NCI-H2196 (cell line): ENCODE data around the gene TMEM203.
A peak's percentile ranks its signal among the peaks of the same experiment; 100 is the strongest.

Experiments used
- DNase-seq: peaks from one replicate; lab custom pipeline; 2025; ENCODE audit not compliant: unreplicated experiment; lab: John Stamatoyannopoulos, UW

The TMEM203 gene

DNA sequence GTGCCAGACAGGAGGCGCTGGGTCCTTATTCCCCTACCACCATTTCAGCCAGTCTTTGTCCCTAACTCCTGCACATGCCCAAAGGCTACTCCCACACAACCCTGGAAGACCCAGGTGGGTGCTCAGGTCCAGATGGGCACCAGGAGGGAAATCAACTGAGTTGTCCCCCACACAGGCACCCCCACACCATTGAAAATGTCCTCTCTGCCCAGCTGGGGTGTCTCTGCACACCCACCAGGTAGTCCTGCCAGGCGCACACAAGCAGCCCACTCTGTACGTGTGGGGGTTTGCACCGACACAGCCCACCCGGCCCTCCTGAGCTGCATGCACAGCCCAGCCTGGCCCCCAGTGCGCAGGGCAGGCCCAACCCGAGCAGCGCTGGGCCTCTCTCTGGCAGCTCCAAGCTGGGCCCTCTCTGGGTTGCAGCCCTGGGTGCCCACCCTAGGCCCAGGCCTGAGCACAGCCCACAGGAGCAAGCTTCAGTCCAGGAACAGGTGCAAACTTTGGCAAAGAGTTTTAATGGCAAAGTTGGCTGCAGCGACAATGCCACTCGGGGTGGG lies 14.4 kb upstream of the TMEM203 start:
- no peak for DNase-seq

DNA sequence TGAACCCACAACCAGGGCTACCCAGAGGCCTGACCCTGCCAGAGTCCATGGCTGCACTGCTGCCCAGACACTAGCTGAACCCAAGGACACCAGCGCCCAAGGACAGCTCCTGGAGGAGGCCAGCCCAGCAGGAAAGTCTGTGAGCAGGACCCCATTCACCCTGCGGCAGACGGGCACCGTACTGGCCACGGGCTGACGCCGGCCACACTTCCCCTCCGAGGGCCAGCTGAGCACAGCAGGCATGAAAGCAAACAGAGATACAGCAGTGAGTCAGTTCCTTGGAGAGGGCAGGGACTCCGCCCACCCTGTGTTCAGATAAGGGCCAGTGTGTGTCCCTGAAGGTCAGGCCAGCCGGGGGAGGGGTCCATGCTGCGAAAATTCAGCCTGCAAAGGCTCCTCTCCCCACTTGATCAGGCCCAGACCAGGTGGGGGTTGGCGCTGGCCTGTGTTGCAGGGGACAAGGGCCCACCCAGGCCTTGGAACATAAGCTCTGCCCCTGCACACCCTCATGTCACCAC lies 13.4 kb upstream of the TMEM203 start:
- DNase-seq: peak; percentile 64

DNA sequence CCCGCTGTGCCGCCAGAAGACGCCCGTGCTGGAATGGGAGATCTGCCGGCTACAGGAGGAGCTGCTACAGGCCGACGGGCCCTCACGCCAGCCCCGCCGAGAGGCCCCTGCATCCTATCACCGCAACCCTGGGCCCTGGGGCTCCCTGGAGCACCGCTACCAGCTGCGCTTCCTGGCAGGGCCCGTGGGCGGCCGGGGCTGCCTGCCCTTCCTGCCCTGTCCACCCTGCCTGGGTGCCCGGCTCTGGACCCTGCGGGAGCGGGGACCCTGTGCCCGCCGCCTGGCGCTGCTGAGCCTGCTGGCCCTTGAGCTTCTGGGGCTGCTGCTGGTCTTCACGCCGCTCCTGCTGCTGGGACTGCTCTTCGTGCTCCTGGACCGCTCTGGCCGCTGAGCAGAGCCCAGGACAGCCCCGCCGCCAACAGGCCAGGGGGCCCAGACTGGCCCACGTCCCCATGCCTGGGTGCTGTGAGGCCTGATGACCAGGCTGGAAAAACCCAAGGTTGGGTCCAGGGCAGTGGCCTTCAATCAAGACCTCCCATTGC lies 12.8 kb upstream of the TMEM203 start:
- no peak for DNase-seq

DNA sequence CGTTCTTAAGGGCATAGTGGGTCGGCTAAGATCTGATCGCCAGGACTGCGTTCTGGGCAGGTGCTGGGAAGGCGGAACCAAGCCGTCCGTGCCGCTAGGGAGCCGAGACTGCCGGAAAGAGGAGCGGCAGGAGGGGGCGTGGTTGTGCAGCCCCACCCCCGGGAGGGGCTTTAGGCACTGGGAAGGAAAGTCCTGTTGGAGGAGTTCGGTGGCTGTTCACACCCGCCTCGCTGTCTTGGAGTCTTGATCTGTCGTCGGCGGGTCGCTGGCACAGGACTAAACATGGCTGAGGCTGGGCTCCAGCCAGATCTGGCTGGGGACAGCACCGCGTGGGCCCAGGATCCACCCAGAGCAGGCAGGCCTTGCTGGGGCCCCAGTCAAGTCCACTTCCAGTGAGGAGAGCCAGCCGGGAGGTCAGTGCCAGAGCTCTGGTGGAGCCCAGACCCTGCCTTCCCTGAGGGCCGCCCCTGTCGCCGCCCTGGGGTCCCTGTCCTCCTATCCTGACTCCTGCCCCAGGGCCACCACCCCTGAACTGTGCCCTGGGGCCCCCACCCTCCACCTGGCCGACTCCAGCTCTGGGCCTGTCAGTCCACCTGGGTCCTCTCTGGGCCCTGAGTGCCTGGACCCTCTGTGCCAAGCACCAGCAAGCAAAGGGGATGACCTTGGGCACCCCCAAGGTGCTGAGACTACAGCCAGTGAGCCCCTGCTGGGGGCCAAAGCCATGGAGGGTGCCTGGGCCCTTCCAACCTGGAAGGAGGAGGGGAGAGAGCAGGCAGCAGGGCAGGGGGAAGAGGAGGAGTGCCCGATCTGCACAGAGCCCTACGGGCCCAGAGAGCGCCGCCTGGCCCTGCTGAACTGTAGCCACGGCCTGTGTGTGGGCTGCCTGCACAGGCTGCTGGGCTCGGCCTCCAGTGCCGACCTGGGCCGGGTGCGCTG lies 12.1 kb upstream of the TMEM203 start:
- DNase-seq: peak; percentile 91

DNA sequence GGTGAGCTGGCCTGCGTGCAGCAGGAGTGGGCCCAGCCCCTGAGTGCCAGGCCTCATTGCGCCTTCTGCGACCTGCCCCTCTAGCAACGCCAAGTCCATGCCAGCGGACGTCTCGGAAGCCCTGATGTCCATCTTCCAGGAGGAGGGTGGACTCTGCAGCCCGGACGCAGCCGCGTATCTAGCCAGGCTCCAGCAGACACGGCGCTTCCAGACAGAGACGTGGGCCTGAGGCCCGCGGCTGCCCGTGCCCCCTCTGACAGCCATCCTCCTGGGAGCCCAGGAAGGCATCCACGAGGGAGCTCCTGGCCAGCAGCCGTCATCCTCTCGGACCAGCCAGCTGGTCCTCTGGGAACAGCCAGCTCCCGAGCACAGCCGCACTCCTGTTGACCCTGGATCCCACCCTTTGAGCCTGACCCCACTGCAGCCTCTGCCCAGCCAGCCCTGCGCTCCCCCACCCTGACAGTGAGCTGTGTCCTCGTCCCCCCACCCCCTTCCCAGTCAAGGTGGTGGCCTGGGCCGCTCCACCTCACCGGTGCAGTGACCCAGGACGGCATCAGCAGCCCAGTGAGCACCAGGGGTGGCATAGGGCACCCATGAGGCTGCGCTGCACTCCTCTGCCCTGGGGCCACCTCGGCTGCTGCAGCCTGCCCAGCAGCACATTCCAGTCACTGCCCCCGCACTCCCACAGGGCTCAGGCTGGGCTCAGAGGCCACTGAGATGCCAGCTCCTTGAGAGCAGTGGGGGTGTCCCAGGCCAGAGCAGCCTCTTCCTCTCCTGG lies 10.9 kb upstream of the TMEM203 start:
- no peak for DNase-seq

DNA sequence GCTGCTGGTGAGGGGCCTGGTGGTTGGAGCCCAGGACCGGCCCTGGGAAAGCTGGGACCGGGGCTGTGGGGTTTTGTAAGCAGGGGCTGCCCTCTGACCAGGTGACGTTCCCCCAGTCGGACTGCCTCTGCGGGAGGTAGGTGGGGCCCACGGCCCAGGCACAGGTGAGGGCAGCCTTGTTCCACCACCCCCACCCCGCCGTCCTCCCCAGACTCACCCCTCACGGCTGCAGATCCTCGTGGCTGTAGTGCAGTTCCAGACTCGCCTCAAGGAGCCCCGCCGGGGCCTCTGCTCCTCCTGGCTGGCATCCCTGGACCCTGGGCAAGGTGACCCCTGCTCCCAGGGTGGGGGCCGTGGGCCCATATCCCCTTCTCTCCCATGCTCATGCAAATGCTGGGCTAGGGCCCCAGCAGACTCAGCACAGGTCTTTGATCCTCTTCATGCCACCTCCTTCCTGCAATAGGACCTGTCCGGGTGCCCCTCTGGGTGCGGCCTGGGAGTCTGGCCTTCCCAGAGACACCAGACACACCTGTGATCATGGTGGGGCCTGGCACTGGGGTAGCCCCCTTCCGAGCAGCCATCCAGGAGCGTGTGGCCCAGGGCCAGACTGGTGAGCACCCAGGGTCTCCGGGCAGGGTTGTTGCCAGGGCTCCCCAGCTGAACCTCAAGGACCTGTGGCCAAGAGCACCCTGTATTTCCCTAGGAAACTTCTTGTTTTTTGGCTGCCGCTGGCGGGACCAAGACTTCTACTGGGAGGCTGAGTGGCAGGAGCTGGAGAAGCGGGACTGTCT lies 9.9 kb upstream of the TMEM203 start:
- DNase-seq: no peak

DNA sequence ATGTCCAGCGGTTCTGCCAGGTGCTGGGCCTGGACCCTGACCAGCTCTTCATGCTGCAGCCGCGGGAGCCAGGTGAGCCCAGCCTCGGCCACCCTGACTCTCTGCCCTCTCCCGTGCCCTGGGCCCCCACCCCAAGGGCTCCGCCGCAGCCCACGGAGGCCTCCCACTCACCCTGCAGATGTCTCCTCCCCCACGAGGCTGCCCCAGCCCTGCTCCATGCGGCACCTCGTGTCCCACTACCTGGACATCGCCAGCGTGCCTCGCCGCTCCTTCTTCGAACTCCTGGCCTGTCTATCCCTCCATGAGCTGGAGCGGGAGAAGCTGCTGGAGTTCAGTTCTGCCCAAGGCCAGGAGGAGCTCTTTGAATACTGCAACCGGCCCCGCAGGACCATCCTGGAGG lies 9.2 kb upstream of the TMEM203 start:
- no peak for DNase-seq

DNA sequence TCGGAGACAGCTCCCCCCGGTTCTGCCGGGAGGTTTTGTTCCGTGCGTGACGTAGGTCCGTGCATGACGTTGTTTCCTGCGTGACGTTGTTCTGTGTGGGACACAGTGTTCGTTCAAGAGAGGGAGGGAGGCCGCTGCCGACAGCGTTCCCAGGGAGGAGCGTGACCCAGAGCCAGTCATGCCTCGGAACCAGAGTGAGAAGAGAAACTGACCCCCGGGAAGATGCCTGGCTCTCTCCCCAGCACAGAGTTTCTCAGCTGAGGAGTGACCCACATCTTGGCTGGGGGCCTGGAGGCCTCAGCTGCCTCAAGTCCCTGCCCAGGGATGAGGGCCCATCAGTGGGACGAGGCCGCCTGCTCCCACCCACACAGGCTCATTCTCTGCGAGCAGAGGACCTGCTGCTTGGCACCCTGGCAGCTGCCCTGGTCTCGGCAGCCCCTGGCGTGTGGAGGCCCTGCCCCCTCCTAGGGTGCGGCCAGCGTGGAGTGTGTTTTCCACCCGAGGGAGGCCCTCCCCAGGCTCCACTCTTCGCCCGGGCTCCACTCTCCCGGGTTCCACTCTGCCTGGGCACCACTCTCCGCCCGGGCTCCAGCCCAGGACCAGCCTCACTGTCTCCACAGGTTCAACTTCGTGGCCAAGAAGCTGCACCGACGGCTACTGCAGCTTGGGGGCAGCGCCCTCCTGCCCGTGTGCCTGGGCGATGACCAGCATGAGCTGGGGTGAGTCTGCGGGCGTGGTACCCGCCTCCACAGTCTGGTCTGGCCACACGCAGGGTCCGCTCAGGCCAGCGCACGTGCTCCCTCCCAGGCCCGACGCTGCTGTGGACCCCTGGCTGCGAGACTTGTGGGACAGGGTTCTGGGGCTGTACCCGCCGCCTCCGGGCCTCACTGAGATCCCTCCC lies 8.0 kb upstream of the TMEM203 start:
- peak; percentile 14 for DNase-seq

DNA sequence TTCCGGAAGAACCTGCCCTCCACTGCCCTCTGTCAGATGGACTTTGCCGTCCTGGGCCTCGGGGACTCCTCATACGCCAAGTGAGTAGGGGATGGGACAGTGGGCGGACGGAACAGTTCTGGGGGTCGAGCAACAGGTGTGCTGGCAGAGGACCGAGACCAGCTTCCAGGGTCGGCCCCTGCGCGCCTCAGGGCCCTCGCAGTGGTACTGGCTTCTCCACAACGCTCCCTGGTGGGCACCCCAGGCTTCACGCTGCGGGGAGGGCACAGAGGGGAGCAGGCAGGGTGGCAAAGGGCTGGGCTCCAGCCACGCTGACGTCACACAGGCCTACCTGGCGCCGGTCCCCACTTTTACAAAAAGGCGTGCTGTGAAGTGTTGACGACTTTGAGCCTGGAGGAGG lies 7.1 kb upstream of the TMEM203 start:
- no peak for DNase-seq

DNA sequence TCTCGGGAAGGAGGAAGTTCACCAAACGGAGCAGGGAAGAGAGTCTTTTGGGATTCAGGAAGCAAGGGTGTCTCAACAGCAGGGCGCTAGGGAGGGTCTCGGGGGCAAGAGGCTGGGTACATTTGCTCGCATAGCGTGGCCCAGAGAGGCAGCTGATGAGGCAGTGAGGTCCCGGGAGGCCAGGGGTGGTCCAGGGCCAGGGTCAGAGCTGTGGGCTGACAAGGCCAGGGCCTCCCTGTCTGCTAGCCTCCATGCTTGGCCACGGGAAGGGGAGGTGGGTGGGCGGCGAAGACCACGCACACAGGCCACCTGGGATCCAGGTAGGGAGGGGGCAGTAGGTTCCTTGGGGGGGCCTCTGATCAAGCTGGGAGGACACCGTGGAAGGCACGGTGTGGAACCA lies 6.1 kb upstream of the TMEM203 start:
- no peak for DNase-seq

DNA sequence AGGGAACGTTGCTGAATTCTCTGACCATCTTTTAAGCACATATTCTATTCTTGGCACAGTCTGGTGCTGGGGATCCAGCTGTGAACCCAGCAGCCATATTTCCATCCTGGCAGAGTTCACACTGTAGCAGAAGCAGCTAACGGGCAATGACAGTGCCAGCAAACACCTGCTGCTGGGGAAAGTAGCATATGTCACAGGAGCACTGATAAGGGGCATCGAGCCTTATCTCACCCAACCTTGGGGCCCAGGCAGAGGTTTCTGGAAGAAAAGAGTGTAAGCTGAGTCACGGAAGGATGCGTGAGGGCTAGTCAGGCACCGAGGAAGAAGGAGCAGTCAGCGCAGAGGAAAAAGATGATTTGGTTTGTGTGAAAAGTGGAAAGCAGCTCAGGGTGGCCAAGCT lies 1.2 kb upstream of the TMEM203 start:
- DNase-seq: no peak

DNA sequence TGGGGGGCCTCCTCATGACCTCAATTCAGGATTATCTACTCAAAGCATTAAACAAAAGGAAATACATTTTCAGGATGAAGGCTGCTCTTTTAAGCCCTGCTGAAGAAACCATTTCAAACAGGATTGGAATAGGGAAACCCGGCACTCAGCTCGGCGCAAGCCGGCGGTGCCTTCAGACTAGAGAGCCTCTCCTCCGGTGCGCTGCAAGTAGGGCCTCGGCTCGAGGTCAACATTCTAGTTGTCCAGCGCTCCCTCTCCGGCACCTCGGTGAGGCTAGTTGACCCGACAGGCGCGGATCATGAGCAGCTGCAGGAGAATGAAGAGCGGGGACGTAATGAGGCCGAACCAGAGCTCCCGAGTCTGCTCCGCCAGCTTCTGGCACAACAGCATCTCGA lies 720 bp downstream of the TMEM203 start:
- no peak for DNase-seq

DNA sequence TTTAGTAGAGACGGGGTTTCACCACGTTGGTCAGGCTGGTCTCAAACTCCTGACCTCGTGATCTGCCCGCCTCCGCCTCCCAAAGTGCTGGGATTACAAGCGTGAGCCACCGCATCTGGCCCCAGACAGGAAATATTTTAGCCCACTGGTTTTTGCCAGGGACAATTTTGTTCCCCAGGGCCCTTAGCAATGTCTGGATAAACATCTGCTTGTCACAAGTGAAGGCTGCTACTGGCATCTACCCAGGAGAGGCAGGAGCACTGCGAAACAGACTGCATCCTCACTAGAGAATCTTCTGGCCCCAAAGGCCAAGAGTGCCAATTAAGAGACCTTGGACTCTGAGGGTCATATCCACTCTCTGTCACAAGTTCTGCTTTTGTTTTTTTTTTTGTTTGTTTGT lies 2.5 kb downstream of the TMEM203 start:
- no peak for DNase-seq

DNA sequence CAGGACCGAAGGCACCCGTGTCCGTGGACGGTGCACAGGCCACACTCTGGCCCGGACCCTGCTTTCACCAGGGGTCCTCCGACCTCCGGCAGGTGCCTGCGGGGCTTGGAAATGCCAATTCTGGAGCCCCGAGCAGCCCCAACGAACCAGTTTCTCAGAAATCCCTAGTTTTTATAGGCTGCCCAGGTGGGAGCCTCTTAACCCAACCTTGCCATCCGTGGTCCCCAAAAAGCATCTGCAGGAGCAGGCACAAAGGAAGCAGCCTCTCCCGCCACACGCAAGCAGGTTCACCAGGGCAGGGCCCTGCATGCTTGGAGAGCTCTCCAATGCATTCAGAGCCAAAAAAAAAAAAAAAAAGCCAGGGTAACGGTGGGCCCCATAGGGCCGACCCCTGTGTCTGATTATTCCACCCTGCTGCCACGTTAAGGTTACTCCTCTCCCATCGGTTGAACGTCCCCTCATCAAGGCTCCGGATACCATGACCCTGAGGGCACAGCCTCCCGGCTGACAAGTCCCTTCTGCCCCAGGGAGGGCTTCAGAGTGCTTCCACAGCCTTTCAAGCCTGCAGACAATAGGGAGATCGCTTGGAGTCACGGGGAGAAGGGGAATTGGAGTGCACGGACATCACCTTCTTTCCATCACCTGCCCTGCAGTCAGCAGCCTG lies 4.1 kb downstream of the TMEM203 start:
- DNase-seq: no peak

DNA sequence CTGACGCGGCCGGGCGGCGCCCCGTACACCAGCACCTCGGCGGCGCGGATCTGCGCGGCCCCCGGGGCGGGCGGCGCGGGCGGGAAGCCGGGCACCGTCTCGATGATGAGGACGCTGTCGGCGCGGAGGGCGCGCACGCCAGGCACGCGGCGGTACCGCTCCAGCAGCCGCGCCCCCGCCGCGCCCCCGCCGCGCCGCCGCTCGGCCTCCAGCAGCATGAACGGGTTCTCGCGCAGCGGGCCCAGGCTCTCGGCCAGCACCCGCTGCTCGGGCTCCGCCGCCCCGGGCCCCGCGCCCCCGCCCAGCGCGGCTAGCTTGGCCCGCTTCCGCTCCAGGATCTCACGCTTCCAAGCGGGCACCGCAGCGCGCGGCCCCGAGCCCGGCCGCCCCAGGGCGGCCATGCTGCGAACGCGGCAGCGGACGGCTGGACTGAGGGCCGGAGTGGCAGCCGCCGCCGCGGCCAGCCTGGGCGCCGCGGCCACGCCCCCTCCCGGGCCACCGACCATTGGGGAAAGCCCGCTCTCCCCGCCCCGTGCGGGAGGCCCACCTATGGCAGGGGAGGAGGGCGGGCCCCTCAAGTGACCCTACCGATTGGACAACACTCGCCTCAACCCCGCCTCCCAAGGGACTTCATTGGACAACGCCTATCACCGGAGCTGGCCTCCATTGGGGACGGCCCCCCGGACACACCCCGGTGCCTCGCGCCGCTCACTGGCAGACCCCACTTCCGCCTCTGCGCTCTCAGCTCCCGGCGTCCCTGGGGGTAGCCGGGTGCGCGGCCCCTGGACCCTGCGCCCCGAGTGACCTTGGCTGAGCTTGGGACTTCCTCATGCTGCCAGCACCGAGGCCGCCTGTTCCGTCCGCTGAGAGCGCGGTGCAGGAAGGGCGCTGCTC lies 4.9 kb downstream of the TMEM203 start, which contains the start of gene TPRN:
Gene TPRN, minus strand, starts transcription at position 431 of the 894 bp plus-strand sequence. Its CDS starts 30 bp downstream, at position 401.
- DNase-seq: peak; percentile 99

DNA sequence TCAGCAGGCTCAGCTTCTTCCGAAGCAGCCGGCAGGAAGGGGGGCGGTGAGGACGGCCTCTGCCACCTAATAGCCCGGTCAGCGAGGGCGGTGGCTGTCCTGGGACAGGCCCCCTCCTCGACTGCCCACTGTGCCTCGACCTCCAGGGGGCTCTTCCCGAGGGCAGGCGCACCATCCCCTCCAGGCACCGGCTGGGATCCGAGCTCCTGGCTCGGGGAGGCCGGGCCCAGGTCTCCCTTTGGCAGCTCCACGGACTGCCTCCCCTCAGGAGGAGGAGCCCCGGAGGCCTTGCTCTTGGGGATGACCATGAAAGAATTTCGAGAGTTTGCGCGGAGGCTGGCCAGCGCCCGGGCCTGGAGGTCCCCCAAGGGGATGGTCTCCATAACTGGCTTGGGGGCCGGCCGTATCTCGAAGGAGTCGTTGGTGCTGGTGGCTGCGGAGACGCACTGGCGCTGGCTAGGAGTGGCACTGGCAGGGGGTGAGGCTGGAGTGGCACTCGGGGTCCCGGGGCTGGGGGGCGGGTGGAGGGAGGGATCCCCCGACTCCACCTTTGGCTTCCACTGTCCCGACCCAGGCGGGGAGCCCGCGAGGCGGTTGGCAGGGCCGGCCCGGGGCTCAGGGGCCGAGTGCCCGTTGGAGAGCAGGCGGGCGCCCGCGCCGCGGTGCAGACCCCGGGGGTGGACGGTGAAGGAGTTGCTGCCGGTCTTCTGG lies 5.9 kb downstream of the TMEM203 start:
- DNase-seq: no peak

DNA sequence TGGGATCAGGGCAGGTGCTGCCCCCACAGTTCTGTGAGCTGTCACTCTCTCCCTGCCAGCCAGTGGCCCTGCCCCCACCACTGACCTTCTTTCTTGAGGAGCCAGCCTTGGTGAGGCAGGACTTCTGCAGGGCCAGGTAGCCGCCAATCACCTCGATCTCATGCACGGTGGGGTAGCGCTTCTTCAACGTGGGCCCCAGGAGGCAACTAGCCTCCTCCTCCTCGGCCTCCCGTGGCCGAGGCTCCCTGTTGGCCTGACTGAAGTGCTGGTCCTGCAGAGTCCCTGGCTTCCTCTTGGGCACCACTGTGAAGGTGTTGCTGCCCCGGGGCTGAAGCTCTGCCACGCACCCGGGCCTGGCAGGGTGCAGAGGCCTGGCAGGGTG lies 6.6 kb downstream of the TMEM203 start:
- no peak for DNase-seq
